ENCODE measurements around the gene ST6GALNAC3.

GRCh38 chr1:76247261-76247852 is 172.8 kb downstream of the ST6GALNAC3 start:
- TF ChIP-seq POLR2A (IDR thresholded peaks at IDR 0.05; ENCODE audit: low read length) (no peak), RAD21 (conservative IDR thresholded peaks at IDR 0.05 in 1 of 2, IDR thresholded peaks at IDR 0.05 in 1 of 2) (no peak), ZNF302 (CRISPR knock-in tag; IDR thresholded peaks at IDR 0.05) (no peak), FOSL2 (IDR thresholded peaks at IDR 0.05) (no peak), FOSL2 (CRISPR knock-in tag; IDR thresholded peaks at IDR 0.05) (no peak), PBX3 (IDR thresholded peaks at IDR 0.05) (no peak)

All from A549 (cell line).